Nephron (organoid): ENCODE measurements around the gene DUSP22.

ENCODE experiments used
- H3K27ac Mint-ChIP-seq, 3 experiments: 2 replicates each; pipeline ENCODE4 v1.8.0; 2020; ENCODE audit warnings: mixed read lengths in 3 of 3, mild to moderate bottlenecking in 2 of 3, moderate library complexity in 1 of 3
- H3K27me3 Mint-ChIP-seq: 2 replicates; pipeline ENCODE4 v1.8.0; 2021; ENCODE audit warnings: low read depth, mild to moderate bottlenecking, moderate library complexity, mixed read lengths
- H3K36me3 Mint-ChIP-seq: 2 replicates; pipeline ENCODE4 v1.8.0; 2020; ENCODE audit warnings: low read depth, mixed read lengths
- H3K4me1 Mint-ChIP-seq: 2 replicates; pipeline ENCODE4 v1.8.0; 2020; ENCODE audit warnings: mixed read lengths
- H3K4me3 Mint-ChIP-seq, 3 experiments: 2 replicates each; pipeline ENCODE4 v1.8.0; 2020; ENCODE audit warnings: mild to moderate bottlenecking in 3 of 3, mixed read lengths in 3 of 3, moderate library complexity in 2 of 3
- H3K9me3 Mint-ChIP-seq: 2 replicates; pipeline ENCODE4 v1.8.0; 2020; ENCODE audit warnings: mixed read lengths
- CTCF ChIP-seq, 3 experiments: fragments of 200-600 bp; sonication (generic); IDR thresholded peaks; one replicate each; pipeline ENCODE4 v1.5.0; 2021; ENCODE audit warnings: antibody characterized with exemption in 3 of 3; ENCODE audit not compliant: unreplicated experiment in 3 of 3

The DUSP22 gene

GRCh38 chr6:257031-257725, 35.1 kb upstream of the DUSP22 start:
- Mint-ChIP-seq H3K4me1 (no peaks in the 10 kb centered on the region), H3K27ac (no peak overlapping the region), H3K4me3 (no peak overlapping the region), H3K9me3 (no peaks in the 10 kb centered on the region), H3K36me3 (no peaks in the 10 kb centered on the region), H3K27me3 (peaks cover 7% of the 10 kb centered on the region)
- TF ChIP-seq CTCF (IDR thresholded peaks at IDR 0.05; ENCODE audit: unreplicated experiment in 3 of 3): no peak

GRCh38 chr6:257774-258173, 34.5 kb upstream of the DUSP22 start:
- Mint-ChIP-seq H3K36me3 (no peaks in the 10 kb centered on the region), H3K9me3 (no peaks in the 10 kb centered on the region), H3K4me1 (no peaks in the 10 kb centered on the region)

GRCh38 chr6:259316-259715, 33.0 kb upstream of the DUSP22 start:
- no peak for TF ChIP-seq CTCF (IDR thresholded peaks at IDR 0.05; ENCODE audit: unreplicated experiment in 3 of 3)
- Mint-ChIP-seq H3K27me3 (peaks cover 4% of the 10 kb centered on the region), H3K4me1 (no peaks in the 10 kb centered on the region), H3K27ac (no peak overlapping the region), H3K4me3 (no peak overlapping the region), H3K36me3 (no peaks in the 10 kb centered on the region), H3K9me3 (no peaks in the 10 kb centered on the region)

More at GRCh38 chr6:257774-258173, 34.5 kb upstream of the DUSP22 start:
- Mint-ChIP-seq H3K4me3 (no peak overlapping the region), H3K27me3 (peaks cover 4% of the 10 kb centered on the region), H3K27ac (no peak overlapping the region)
- TF ChIP-seq CTCF (IDR thresholded peaks at IDR 0.05; ENCODE audit: unreplicated experiment in 3 of 3): no peak

- H3K4me1 Mint-ChIP-seq: no peaks in the 10 kb centered on the region
Observed at GRCh38 chr6:259901-260508, 32.3 kb upstream of the DUSP22 start.

GRCh38 chr6:264626-265025, 27.7 kb upstream of the DUSP22 start:
- no peak for TF ChIP-seq CTCF (IDR thresholded peaks at IDR 0.05; ENCODE audit: unreplicated experiment in 3 of 3)
- no peaks in the 10 kb centered on the region for H3K4me1 Mint-ChIP-seq
- no peak overlapping the region for H3K4me3 Mint-ChIP-seq

More at GRCh38 chr6:259901-260508, 32.3 kb upstream of the DUSP22 start:
- H3K27me3 Mint-ChIP-seq: peaks cover 4% of the 10 kb centered on the region
- no peak overlapping the region for H3K4me3 Mint-ChIP-seq
- no peak overlapping the region for H3K27ac Mint-ChIP-seq
- H3K9me3 Mint-ChIP-seq: no peaks in the 10 kb centered on the region
- H3K36me3 Mint-ChIP-seq: no peaks in the 10 kb centered on the region
- no peak for TF ChIP-seq CTCF (IDR thresholded peaks at IDR 0.05; ENCODE audit: unreplicated experiment in 3 of 3)

More at GRCh38 chr6:264626-265025, 27.7 kb upstream of the DUSP22 start:
- Mint-ChIP-seq H3K36me3 (no peaks in the 10 kb centered on the region), H3K9me3 (peaks cover 5% of the 10 kb centered on the region), H3K27me3 (no peaks in the 10 kb centered on the region), H3K27ac (no peak overlapping the region)
